Ascending aorta (tissue), 2 donors: ENCODE results near the gene CWH43. TPM values are rescaled to one million over a fixed set of nuclear protein-coding genes. Genes with fewer than 3 reads are reported as not detected.

Experiments used
- DNase-seq, 2 donors: peaks; one replicate each; pipeline ENCODE4 v3.0.0-alpha.2; 2019; ENCODE audit warnings: low spot score in 2 of 2
- H3K27ac ChIP-seq, 2 donors: fragments of 200-600 bp; sonication (generic); one replicate each; pipeline ENCODE4 v1.5.1; 2016 to 2017; ENCODE audit warnings: mild to moderate bottlenecking in 1 of 2
- H3K27me3 ChIP-seq: fragments of 200-600 bp; sonication (generic); one replicate; pipeline ENCODE4 v1.5.1; 2017
- H3K36me3 ChIP-seq, 2 donors: fragments of 200-600 bp; sonication (generic); one replicate each; pipeline ENCODE4 v1.5.1; 2016
- H3K4me1 ChIP-seq, 2 donors: fragments of 200-600 bp; sonication (generic); one replicate each; pipeline ENCODE4 v1.5.1; 2016 to 2017; ENCODE audit warnings: mild to moderate bottlenecking in 1 of 2
- H3K4me3 ChIP-seq, 2 donors: fragments of 200-600 bp; sonication (generic); one replicate each; pipeline ENCODE4 v1.5.1; 2016 to 2017; ENCODE audit warnings: mild to moderate bottlenecking in 1 of 2
- H3K9me3 ChIP-seq, 2 donors: fragments of 200-600 bp; sonication (generic); one replicate each; pipeline ENCODE4 v1.5.1; 2016
- intact Hi-C: fragments of 100-400 bp; cut with DNase I; formaldehyde crosslinking; loops from one replicate; pipeline ENCODE4 v1.15.1; 2023
- total RNA-seq: library from RNA; depleted of rRNA; stranded (reverse); fragments of >200 nt; gene quantifications from one replicate; pipeline ENCODE4 v1.1.0, GENCODE V29; 2016
- TF ChIP-seq, protein P1 (sequence below), 3 experiments: fragments of 200-600 bp in 2 of 3; fragments of 450-650 bp in 1 of 3; sonication (generic) in 2 of 3; IDR thresholded peaks; one replicate each; pipeline ENCODE4 v1.5.1; 2016 to 2019; ENCODE audit warnings: antibody characterized with exemption in 3 of 3, mild to moderate bottlenecking in 1 of 3, moderate library complexity in 1 of 3

CWH43 gene
- total RNA-seq, 1 donor from 2014 or later, result not detected

DNA sequence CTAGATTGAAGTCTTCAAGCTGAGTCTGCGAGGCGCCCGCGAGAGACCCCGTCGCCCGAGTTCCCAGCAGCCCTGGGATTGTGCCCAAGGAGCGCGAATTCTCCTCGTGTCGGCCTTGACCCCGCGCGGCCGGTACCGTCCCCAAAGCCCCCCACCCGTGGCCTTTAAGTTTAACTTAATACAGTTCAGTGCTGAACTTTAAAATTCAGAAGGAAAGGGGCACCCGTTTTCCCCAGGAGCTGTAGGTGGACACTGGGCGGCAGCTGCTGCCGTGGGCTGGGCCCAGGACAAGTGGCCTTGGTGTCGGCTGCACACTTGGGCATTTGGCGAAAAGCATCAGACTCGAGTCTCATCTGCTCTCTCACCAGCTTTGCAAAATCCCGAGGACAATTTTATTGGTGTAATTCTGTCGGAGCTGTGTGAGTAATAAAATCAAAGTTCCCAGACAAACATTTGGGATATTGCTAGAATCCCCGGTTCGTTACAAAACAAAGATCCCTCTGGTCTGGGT, 634 bp downstream of the CWH43 start:
- TF ChIP-seq, protein P1, sequence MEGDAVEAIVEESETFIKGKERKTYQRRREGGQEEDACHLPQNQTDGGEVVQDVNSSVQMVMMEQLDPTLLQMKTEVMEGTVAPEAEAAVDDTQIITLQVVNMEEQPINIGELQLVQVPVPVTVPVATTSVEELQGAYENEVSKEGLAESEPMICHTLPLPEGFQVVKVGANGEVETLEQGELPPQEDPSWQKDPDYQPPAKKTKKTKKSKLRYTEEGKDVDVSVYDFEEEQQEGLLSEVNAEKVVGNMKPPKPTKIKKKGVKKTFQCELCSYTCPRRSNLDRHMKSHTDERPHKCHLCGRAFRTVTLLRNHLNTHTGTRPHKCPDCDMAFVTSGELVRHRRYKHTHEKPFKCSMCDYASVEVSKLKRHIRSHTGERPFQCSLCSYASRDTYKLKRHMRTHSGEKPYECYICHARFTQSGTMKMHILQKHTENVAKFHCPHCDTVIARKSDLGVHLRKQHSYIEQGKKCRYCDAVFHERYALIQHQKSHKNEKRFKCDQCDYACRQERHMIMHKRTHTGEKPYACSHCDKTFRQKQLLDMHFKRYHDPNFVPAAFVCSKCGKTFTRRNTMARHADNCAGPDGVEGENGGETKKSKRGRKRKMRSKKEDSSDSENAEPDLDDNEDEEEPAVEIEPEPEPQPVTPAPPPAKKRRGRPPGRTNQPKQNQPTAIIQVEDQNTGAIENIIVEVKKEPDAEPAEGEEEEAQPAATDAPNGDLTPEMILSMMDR (IDR thresholded peaks at IDR 0.05), result no peak
- DNase-seq, result no peak

DNA sequence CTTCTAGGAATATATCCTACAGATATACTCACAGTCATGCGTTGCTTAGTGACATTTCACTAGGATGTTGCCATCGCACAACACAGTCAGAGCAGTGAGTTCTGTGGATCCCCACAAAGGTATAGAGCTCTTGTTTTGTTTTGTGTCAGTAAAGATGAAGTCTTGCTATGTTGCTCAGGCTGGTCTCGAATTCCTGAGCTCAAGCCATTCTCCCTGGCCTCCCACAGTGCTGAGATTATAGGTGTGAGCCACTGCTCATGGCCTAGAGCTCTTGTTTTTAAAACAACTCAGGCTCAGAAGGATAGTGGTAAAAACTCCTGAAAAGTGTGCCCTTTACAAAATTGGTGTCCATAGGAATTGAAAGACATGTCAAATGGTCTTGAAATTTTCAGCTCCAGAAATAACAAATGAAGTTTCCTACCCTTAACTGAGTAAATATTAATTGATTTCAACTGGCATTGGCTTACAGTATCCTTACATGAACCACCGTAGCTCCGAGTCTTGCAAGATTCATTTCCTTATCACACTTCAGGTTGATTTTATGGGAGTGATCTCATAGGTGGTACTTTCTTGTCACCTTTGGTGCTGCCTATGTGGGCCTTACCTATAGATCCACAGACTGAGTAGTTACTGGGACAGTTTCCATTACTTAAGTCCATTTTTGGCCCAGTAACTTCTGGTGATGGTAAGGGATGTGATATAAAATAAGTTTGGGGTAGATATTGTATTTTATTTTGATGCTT, 3.6 kb downstream of the CWH43 start:
- H3K4me3 ChIP-seq, result no peak overlapping the region
- peaks cover 0 to 5% of the 10 kb centered on the region in 2 donors for H3K4me1 ChIP-seq
- H3K27ac ChIP-seq, result no peak overlapping the region
- DNase-seq, result no peak
- intact Hi-C loops, result no loop called here
- TF ChIP-seq, protein P1 (IDR thresholded peaks at IDR 0.05), result no peak
- no peaks in the 10 kb centered on the region for H3K9me3 ChIP-seq
- H3K27me3 ChIP-seq, result no peaks in the 10 kb centered on the region
- no peaks in the 10 kb centered on the region for H3K36me3 ChIP-seq

More for the DNA sequence above, 634 bp downstream of the CWH43 start:
- no peak overlapping the region for H3K4me3 ChIP-seq
- no peaks in the 10 kb centered on the region for H3K9me3 ChIP-seq
- no peaks in the 10 kb centered on the region for H3K36me3 ChIP-seq
- intact Hi-C loops, result no loop called here
- H3K27ac ChIP-seq, result no peak overlapping the region
- H3K4me1 ChIP-seq, result peaks cover 0 to 5% of the 10 kb centered on the region in 2 donors
- H3K27me3 ChIP-seq, result no peaks in the 10 kb centered on the region

DNA sequence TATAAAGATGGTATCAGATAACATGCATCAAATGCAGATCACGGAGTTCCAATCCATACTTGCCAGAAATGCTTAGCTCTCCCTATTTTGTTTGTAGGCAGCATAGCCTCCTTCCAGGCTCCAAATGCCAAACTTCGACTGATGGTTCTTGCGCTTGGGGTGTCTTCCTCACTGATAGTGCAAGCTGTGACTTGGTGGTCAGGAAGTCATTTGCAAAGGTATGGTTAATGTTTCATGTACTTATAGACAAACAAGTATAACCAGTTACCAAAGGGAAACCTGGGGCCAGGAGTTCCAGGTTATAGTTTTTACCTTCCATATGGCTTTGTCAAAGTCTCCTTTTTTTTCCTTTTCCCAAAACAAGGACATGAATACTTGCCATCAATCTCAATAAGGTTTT, 5.3 kb downstream of the CWH43 start:
- Histone ChIP-seq H3K27me3 (no peaks in the 10 kb centered on the region), H3K9me3 (no peaks in the 10 kb centered on the region), H3K4me3 (no peak overlapping the region), H3K36me3 (no peaks in the 10 kb centered on the region), H3K27ac (no peak overlapping the region), H3K4me1 (no peaks in the 10 kb centered on the region)
- intact Hi-C loops, result no loop called here
- TF ChIP-seq, protein P1 (IDR thresholded peaks at IDR 0.05), result no peak
- DNase-seq, result no peak

DNA sequence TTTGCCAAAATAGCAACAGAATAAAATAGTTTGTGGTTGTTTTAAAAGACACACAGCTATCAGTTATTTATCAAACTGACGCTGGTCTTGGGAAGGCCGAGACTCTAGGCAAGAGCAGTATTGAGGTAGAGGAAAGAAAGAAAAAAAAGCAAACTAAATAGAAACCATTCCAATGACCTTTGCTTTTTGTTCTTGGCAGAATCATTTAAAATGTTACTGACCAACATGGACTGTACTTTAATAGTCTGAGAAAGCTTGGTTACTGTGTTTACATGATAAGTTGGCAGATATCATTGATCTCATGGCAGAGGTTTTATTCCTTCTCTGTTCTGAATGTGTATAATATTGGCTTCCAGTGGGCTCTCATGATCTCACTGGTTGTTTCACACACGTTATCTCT, 11.9 kb downstream of the CWH43 start:
- Histone ChIP-seq H3K4me3 (no peak overlapping the region), H3K36me3 (no peaks in the 10 kb centered on the region), H3K27ac (no peak overlapping the region), H3K9me3 (no peaks in the 10 kb centered on the region), H3K4me1 (no peaks in the 10 kb centered on the region), H3K27me3 (no peaks in the 10 kb centered on the region)
- no peak for DNase-seq
- intact Hi-C loops, result no loop called here
- TF ChIP-seq, protein P1 (IDR thresholded peaks at IDR 0.05), result no peak

DNA sequence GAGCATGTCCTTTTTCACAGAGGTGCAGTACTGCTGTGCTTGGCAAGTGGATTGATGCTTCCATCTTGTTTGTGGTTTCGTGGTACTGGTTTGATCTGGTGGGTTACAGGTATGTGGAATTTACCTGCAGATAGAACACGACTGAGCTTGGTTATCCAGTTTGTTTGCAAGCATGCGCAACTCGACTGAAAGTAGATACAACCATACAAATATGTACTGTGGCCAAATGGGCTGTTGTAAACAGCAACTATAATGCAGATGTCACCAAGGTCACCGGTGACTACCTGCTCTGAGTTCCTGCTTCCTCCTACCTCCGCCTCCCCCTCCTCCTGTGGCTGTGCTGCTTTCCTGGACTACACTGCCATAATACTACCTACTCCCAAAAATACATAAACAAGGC, 12.4 kb downstream of the CWH43 start:
- Histone ChIP-seq H3K4me3 (no peak overlapping the region), H3K4me1 (no peaks in the 10 kb centered on the region), H3K27me3 (no peaks in the 10 kb centered on the region), H3K27ac (no peak overlapping the region), H3K36me3 (no peaks in the 10 kb centered on the region), H3K9me3 (no peaks in the 10 kb centered on the region)
- no peak for DNase-seq
- intact Hi-C loops, result no loop called here
- TF ChIP-seq, protein P1 (IDR thresholded peaks at IDR 0.05), result no peak
